Nucleus accumbens (tissue), 56 donors: ENCODE measurements around the gene NEK11.

Experiments
- DNase-seq, 56 donors: peaks; one replicate each; lab custom pipeline; 2025; lab: John Stamatoyannopoulos, UW

The NEK11 gene

DNA sequence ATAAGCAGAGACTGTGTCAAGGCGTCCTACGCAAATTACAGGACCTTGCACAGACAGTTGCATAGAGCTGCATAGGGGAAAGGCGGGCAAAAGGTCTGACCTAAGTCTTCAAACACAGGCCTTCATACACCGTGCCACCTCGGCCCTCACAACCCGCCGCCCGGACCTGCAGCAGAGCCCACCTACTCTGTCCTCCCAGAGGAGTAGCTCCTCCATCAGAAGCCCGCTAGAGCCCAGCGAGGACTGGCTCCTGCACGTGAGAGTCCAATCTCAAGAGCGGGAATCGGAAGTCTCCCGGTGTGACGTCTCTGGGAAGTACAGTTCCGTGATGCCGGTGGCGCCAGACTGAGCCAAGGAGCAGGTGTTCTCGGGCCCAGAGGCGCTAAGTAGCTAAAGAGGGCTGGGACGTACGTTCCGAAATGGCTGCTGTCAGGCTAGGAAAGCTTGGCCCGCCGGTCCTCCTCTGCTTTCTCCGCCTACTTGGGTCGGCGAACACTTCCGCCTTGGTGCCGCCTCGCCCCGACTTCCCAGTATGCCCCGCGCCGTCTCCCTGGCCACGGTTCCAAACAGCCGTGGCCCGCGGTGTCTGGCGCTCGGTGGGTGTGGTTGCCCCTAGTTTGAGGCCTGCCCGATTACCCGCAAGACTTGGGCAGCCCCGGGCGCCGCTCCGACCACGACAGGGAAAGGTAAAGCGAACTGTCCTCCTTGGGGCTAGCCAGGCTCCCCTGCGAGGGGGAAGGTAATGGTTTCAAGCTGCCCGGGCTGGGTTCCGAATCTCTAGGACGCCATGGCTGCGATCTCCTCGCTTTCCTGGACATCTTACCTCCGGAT, at the start of gene NEK11, which contains the start of gene ASTE1:
Gene NEK11 (plus strand): TSS at position 557 of the 831 bp plus-strand sequence. CDS start 2,832 bp downstream, outside the sequence.
Gene ASTE1 (minus strand): TSS at position 505 of the 831 bp plus-strand sequence. CDS start 1,519 bp downstream, outside the sequence.
- DNase-seq = peak; percentile 15 to 93 (median 81)

GRCh38 chr3:130979117-130979516, 47.6 kb upstream of the NEK11 start:
- no peak for DNase-seq

- no peak for DNase-seq
Observed at GRCh38 chr3:130981469-130981868, 45.2 kb upstream of the NEK11 start.

DNA sequence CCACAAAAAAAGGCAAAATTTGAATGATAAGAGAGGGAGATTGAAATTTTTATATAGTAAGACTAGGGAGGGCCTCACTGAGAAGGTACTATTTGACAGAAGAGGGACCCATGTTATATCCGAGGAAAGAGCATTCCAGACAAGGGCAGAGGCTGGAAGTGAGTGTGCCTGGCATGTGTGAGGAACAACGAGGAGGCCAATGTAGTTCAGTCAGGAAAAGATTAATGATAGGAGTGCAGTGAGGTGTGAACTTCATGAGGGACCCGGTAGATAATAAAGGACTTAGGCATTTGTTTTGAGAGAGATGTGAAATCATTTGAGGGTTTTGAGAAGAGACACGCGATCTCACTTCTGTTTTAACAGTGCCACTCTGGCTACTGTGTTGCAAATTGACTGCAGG, 36.4 kb upstream of the NEK11 start:
- no peak for DNase-seq

GRCh38 chr3:130991126-130991525, 35.6 kb upstream of the NEK11 start:
- DNase-seq = no peak

GRCh38 chr3:130992344-130992743, 34.3 kb upstream of the NEK11 start:
- DNase-seq = no peak

DNA sequence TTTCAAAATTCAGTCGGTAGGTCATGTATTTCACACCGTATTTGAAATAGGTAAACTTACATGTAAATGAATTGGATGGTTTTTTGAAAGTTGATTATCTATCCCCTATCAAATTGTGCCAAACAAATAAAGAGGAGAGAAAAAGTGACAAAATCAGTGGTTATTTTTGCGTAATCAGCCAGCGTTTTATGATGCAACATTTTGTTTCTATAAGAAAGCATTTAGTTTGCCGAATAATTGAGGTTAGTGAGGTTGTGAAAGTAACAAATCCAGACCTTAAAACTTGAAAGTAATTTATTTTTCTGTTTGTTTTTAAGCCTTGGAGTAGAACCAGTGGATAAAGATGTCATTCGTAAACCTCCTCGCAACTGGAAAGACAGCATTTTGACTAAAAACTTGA, 29.4 kb upstream of the NEK11 start:
- DNase-seq = no peak

DNA sequence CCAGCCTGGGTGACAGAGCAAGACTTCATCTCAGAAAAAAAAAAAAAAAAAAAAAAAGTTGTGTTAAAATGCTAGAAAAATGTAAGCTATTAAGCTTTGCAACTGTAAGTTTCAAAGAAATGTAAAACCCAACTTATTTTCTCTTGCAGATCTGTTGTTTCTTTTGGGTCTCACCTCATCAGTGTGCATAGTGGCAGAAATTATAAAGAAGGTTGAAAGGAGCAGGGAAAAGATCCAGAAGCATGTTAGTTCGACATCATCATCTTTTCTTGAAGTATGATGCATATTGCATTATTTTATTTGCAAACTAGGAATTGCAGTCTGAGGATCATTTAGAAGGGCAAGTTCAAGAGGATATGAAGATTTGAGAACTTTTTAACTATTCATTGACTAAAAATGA, 25.6 kb upstream of the NEK11 start:
- no peak for DNase-seq

DNA sequence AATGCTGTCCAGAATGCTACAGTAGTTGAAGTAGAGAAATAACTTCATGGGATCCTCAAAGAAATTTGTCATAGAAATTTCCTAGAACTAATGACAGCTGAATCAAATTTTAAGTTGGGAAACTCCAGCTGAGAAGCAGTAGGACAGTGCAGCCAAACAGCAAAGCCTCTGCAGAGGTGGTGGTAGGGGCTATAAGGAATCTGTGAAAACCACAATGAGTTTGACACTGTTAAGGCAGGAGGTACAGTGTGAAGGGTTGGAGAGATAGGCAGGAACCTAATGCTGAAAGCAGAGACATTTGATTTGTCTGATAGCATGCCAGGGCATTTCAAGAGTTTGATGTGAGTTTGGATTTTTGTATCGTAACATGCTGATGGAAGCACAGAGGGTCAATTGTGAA, 22.1 kb upstream of the NEK11 start:
- DNase-seq = no peak

DNA sequence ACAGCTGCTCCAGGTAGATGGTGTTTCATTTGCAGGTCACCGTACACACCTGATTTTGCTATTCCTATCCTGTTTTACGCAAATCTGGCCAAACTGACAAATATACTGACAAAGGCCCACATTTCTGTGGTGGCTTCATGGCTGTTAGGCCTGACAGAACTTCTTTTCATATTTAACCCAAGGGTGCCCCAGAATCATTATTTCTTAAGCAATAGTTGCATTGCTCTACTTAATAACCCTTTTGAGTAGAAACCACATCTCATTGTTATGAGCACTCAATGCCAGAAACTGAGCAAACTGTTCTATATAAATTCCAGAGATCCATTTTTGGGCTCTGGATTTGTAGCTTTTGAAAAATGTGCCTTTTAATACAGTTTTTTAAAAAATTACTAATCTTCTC, 19.4 kb upstream of the NEK11 start:
- DNase-seq = no peak

DNA sequence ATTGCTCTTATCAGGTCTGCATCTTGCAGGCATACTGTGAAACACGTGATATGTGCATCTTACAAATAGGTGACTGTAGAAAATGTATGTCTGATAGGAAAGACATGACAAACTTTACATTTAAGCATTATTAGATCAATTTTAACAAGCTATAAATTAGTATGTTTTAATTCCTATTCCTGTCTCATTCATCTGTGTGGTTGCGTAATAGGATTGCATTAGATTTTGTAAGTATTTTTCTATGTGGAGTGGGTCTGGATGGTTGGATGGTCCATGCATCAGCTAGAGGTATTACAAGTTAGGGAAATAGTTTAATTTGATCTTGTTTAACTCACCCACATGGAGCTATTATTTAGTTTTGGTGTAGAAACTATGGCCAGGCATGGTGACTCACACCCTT, 18.9 kb upstream of the NEK11 start:
- DNase-seq = no peak

- no peak for DNase-seq
Observed at GRCh38 chr3:131008326-131008725, 18.4 kb upstream of the NEK11 start.

DNA sequence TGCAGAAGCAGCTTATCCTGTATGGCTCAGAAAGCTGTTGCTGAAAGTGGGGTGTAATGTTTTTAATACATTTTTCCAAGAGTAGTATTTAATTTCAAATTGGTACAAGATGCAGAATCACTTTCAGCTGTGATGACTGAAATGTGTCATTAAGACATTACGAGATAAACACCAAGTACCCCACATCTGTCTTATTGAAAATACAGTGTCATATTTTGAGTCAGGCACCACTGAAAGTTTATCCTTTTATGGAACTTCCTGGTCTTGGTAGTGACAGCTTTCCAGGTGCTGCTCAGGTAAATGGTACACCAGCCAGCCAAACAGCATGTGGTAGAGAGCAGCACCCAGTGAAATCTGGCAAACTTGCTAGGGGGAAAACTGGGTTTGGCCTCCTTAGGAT, 17.0 kb upstream of the NEK11 start:
- DNase-seq = no peak

- no peak for DNase-seq
Observed at GRCh38 chr3:131018970-131019369, 7.7 kb upstream of the NEK11 start.

GRCh38 chr3:131020122-131020693, 6.5 kb upstream of the NEK11 start:
- DNase-seq = no peak

GRCh38 chr3:131025539-131025938, 1.1 kb upstream of the NEK11 start:
- no peak for DNase-seq

GRCh38 chr3:131028844-131029243, 2.2 kb downstream of the NEK11 start:
- no peak for DNase-seq

GRCh38 chr3:131031660-131032059, 5.0 kb downstream of the NEK11 start:
- DNase-seq = no peak

DNA sequence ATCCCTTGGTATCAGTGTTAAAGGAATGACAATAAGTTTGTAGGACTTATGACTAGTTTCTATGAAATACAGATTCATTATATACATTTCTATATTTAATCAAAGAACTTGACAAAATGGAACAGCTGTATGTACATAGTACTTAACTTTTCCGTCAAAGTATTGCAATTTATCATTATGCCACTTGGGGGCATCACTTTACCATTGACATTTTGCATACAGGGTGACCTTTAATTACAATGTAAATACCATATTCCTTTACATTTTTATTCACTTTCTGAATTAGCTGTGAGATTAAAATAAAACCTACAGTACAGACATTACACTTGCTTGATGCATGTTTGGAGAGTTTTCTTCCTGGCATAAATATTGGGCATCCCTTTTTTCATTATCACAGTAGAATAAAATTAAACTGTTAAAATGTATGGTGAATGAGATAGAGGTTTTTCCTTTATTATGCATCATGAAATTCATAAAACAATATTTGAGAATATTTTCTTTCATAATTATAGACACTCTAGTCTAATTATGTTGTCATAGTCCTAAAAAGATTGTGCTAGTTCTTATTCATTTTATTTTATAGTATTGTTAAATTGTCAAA, 6.9 kb downstream of the NEK11 start:
- no peak for DNase-seq

- DNase-seq = no peak
Observed at GRCh38 chr3:131036200-131036816, 9.6 kb downstream of the NEK11 start.

DNA sequence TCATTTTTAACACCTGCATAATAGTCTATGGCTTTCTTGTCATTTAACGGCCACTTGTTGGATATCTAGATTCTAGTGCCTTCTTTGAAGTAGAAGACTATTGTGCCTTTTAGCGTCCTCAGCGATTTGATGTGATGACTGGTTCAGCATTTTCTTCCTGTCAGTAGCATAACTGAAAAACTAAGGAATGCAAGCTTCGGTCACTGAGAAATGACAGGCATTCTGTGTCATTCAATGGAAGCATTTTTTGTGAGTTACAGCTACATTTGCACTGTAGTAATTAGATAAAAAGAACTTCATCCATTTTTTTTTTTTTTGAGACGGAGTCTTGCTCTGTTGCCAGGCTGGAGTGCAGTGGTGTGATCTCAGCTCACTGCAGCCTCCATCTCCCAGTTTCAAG, 10.3 kb downstream of the NEK11 start:
- no peak for DNase-seq
